Measurements from ENCODE around the gene MAGI3.

The MAGI3 gene

GRCh38 chr1:113659035-113659434, 268.7 kb downstream of the MAGI3 start:
- H3K27me3 ChIP-seq (ENCODE audit: insufficient read depth, low read length, poor library complexity, severe bottlenecking), result no peaks in the 10 kb centered on the region
- no peak for TF ChIP-seq CTCF (conservative IDR thresholded peaks at IDR 0.05; ENCODE audit: low read length)
- no peak for TF ChIP-seq EZH2phosphoT487 (IDR thresholded peaks at IDR 0.05; ENCODE audit: borderline replicate concordance)
- no peaks in the 10 kb centered on the region for H3K4me1 ChIP-seq (ENCODE audit: insufficient read depth, low read length, poor library complexity, severe bottlenecking)
- H3K4me3 ChIP-seq (ENCODE audit: low read length, poor library complexity, severe bottlenecking), result no peak overlapping the region
- H2AFZ ChIP-seq (ENCODE audit: low read length), result no peak overlapping the region
- H3K9me2 ChIP-seq (replicated peaks; ENCODE audit: low read depth, low read length), result no peaks in the 10 kb centered on the region
- no peaks in the 10 kb centered on the region for H3K36me3 ChIP-seq (ENCODE audit: insufficient read depth, low read length)
- no peak overlapping the region for H3K4me2 ChIP-seq (ENCODE audit: low read depth, low read length, poor library complexity, severe bottlenecking)
- H3K9ac ChIP-seq (ENCODE audit: low read depth, low read length, poor library complexity, severe bottlenecking), result no peak overlapping the region
- no peaks in the 10 kb centered on the region for H3F3A ChIP-seq (ENCODE audit: low read depth)
- H3K9me3 ChIP-seq (ENCODE audit: insufficient read depth, low read depth, low read length), result no peaks in the 10 kb centered on the region
- H3K79me2 ChIP-seq (ENCODE audit: insufficient read depth, low read length), result no peaks in the 10 kb centered on the region
- H4K20me1 ChIP-seq (ENCODE audit: insufficient read depth, low read length, poor library complexity, severe bottlenecking), result no peaks in the 10 kb centered on the region

GRCh38 chr1:113659556-113659955, 269.2 kb downstream of the MAGI3 start:
- H2AFZ ChIP-seq (ENCODE audit: low read length), result no peak overlapping the region
- no peak overlapping the region for H3K9ac ChIP-seq (ENCODE audit: low read depth, low read length, poor library complexity, severe bottlenecking)
- H3K4me2 ChIP-seq (ENCODE audit: low read depth, low read length, poor library complexity, severe bottlenecking), result no peak overlapping the region
- no peaks in the 10 kb centered on the region for H4K20me1 ChIP-seq (ENCODE audit: insufficient read depth, low read length, poor library complexity, severe bottlenecking)
- no peaks in the 10 kb centered on the region for H3K4me1 ChIP-seq (ENCODE audit: insufficient read depth, low read length, poor library complexity, severe bottlenecking)
- H3K4me3 ChIP-seq (ENCODE audit: low read length, poor library complexity, severe bottlenecking), result no peak overlapping the region
- H3K36me3 ChIP-seq (ENCODE audit: insufficient read depth, low read length), result no peaks in the 10 kb centered on the region
- no peaks in the 10 kb centered on the region for H3K27me3 ChIP-seq (ENCODE audit: insufficient read depth, low read length, poor library complexity, severe bottlenecking)
- no peaks in the 10 kb centered on the region for H3K9me2 ChIP-seq (replicated peaks; ENCODE audit: low read depth, low read length)
- H3K9me3 ChIP-seq (ENCODE audit: insufficient read depth, low read depth, low read length), result no peaks in the 10 kb centered on the region
- H3F3A ChIP-seq (ENCODE audit: low read depth), result no peaks in the 10 kb centered on the region
- no peaks in the 10 kb centered on the region for H3K79me2 ChIP-seq (ENCODE audit: insufficient read depth, low read length)
- TF ChIP-seq EZH2phosphoT487 (IDR thresholded peaks at IDR 0.05; ENCODE audit: borderline replicate concordance), result no peak
- TF ChIP-seq CTCF (conservative IDR thresholded peaks at IDR 0.05; ENCODE audit: low read length), result no peak

GRCh38 chr1:113660088-113660487, 269.8 kb downstream of the MAGI3 start:
- no peak overlapping the region for H2AFZ ChIP-seq (ENCODE audit: low read length)
- H3K4me3 ChIP-seq (ENCODE audit: low read length, poor library complexity, severe bottlenecking), result no peak overlapping the region
- H3K9me3 ChIP-seq (ENCODE audit: insufficient read depth, low read depth, low read length), result no peaks in the 10 kb centered on the region
- H3K9me2 ChIP-seq (replicated peaks; ENCODE audit: low read depth, low read length), result no peaks in the 10 kb centered on the region
- H3K4me2 ChIP-seq (ENCODE audit: low read depth, low read length, poor library complexity, severe bottlenecking), result no peak overlapping the region
- H3F3A ChIP-seq (ENCODE audit: low read depth), result no peaks in the 10 kb centered on the region
- no peaks in the 10 kb centered on the region for H3K79me2 ChIP-seq (ENCODE audit: insufficient read depth, low read length)
- H3K27me3 ChIP-seq (ENCODE audit: insufficient read depth, low read length, poor library complexity, severe bottlenecking), result no peaks in the 10 kb centered on the region
- H4K20me1 ChIP-seq (ENCODE audit: insufficient read depth, low read length, poor library complexity, severe bottlenecking), result no peaks in the 10 kb centered on the region
- no peaks in the 10 kb centered on the region for H3K4me1 ChIP-seq (ENCODE audit: insufficient read depth, low read length, poor library complexity, severe bottlenecking)
- H3K36me3 ChIP-seq (ENCODE audit: insufficient read depth, low read length), result no peaks in the 10 kb centered on the region
- TF ChIP-seq EZH2phosphoT487 (IDR thresholded peaks at IDR 0.05; ENCODE audit: borderline replicate concordance), result no peak
- no peak for TF ChIP-seq CTCF (conservative IDR thresholded peaks at IDR 0.05; ENCODE audit: low read length)
- H3K9ac ChIP-seq (ENCODE audit: low read depth, low read length, poor library complexity, severe bottlenecking), result no peak overlapping the region

All from Loucy (cell line).